GM03348 (cell line): Measurements from ENCODE around the gene PIK3CD.
"Not testable (repeated sequence)": the region's sequence is repeated elsewhere in the genome, so short reads cannot be mapped to it uniquely, and the experiment has no call there.

ENCODE experiments used
- DNase-seq: peaks from one replicate; pipeline ENCODE4 v3.0.0; 2012; ENCODE audit warnings: low spot score

Gene PIK3CD

GRCh38 chr1:9689971-9690381, 38.4 kb downstream of the PIK3CD start:
- DNase-seq, result peak; percentile 58

GRCh38 chr1:9690440-9691107, 39.0 kb downstream of the PIK3CD start:
- DNase-seq, result no peak

DNA sequence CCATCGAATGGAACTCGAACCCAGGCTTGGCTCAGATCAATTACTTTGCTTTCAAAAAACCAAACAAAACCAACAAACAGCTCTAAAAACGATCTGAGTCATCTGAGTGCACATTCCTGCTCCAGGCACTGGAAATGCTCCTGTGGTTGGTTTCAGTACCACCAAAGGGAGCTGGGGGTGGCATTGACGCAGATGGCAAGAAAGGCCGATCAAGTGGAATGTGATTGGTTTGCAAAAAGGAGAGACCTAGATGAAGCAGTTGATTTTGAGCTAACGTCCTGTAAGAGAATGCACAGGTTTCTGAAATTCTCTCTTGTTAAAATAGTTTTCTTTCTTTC, 39.5 kb downstream of the PIK3CD start:
- DNase-seq, result peak; percentile 47

DNA sequence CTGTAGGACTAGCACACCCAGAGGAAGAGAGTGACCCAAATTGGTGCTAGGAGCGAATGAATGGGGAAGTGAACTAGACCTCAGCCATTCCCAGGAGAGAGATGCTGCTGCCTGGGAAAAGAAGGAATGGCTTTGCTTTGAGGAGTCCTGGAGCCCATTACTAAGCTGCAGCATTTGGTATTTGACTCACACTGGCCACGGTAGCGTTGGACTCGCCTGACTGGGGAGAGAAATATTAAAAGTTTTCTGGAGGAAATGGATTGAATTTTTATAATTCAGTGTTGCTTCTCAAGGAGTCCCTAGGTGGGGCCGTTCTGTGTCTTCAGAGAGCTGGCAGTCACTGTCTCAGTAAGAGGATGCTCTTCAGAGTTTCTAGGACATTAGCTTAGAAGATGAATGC, 40.2 kb downstream of the PIK3CD start:
- DNase-seq, result no peak

- no peak for DNase-seq
Observed at GRCh38 chr1:9696793-9697192, 45.3 kb downstream of the PIK3CD start.

- DNase-seq, result no peak
Observed at GRCh38 chr1:9699361-9699760, 47.8 kb downstream of the PIK3CD start.

DNA sequence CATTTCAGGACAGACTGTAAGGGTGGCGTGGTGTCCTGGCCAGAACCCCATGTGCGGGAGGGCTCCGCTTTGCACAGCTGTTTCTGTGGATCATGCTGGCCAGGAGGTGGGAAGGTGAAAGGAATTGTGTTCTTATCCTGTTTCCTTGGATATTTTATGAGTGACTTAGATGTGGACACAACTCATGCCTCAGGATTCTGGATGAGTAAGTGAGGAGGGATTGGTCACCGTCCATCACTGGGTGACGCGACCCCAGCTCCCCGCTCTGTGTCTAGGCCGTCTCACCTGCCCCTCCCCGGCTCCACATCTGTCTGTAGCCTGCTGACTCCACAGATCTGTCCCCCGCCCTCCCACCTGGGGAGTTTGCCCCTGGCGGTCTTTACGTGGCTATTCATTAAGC, 48.8 kb downstream of the PIK3CD start:
- DNase-seq, result peak; percentile 80

DNA sequence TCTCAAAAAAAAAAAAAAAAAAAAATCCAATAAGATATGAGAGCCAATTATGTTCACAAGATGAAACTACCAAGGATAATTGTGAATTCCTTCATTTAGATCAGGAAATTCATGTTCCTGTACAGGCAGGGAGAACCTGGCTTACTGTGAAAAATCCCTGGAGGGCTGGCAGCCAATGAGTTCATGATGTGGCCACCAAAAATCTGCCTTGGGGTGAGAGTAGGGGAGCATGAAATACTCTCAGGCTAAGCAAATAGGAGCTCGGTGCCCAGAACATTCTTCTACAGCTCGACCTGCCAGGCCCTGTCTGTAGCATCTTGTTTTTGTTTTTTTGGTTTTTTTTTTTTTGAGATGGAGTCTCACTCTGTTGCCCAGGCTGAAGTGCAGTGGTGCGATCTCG, 50.1 kb downstream of the PIK3CD start:
- DNase-seq, result peak; percentile 46

DNA sequence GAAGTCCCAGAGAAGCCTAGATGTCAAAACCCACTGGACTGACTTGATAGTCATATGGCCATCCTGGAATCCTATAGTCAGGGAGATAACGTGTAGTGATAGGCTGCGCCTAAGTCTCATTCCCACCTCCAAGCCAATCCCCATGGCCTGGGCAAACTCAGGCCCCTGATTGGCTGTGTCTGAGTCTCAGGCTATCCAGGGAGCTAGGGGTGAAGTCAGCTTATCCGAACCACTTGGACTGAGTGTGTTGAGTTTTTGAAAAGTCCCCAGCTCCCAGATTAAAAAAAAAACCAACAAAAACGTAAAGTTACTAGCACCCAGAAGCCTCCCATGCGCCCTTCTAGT, 51.6 kb downstream of the PIK3CD start:
- no peak for DNase-seq

DNA sequence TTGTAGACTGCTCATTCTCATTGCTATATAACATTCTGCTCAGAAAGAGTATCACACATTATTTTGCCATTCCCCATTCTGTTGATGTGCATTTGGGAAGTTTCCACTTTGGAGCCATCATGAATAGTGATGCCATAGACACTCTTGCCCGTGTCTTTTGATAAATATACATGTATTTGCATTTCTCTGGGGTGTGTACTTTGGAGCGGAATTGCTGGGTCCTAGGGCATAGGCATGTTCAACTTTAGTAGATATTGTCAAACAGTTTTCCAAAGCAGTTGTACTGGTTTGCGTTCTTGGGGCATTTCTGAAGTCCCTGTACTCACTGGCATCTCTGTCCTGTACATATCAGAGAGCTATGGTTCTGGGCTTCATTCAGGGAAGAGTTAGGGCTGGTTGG, 52.1 kb downstream of the PIK3CD start:
- DNase-seq, result no peak

GRCh38 chr1:9705337-9706093, 54.0 kb downstream of the PIK3CD start:
- DNase-seq, result peak; percentile 46

DNA sequence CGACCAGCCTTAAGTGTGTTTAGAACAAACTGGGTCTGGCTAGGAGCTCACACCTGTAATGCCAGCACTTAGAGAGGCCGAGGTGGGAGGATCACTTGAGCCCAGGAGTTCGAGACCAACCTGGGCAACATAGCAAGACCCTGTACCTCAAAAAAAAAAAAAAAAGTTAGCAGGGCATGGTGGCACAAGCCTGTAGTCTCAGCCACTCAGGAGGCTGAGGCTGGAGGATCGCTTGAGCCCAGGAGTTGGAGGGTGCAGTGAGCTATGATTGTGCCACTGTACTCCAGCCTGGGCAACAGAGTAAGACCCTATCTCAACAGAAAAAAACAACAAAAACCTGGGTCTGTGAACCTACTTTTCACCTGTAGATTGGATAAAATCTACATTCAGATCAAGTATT, 54.6 kb downstream of the PIK3CD start:
- no peak for DNase-seq

DNA sequence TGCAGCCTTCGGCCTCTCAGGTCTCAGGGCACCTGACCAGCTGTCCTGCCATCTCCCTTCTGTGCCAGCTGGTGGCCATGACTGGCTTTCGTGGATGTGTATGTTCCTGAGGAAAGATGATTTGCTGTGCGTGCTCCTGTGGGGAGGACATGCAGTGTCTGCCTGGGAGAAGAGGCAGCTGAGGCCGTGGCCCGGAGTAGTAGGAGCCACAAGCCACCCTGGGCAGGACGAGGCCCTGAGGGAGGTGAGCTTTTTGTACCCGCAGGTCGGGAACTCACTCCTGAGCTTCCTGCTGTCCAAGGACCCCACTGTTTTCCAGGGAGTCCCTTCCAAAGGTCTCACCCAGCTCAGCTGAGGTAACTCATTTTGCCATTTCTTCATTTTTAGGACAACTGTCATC, 58.5 kb downstream of the PIK3CD start:
- no peak for DNase-seq

GRCh38 chr1:9711466-9712020, 60.0 kb downstream of the PIK3CD start:
- DNase-seq, result no peak

DNA sequence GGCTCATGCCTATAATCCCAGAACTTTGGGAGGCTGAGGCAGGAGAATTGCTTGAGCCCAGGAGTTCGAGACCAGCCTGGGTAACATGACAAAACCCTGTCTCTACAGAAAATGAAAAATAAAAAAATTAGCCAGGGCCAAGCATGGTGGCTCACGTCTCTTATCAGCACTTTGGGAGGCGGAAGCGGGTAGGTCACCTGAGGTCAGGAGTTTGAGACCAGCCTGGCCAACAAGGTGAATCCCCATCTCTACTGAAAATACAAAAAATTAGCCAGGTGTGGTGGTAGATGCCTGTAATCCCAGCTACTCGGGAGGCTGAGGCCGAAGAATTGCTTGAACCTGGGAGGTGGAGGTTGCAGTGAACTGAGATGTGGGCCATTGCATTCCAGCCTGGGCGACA, 61.2 kb downstream of the PIK3CD start:
- not testable (repeated sequence) for DNase-seq

- DNase-seq, result no peak
Observed at GRCh38 chr1:9714257-9714718, 62.8 kb downstream of the PIK3CD start.

GRCh38 chr1:9715536-9716226, 64.2 kb downstream of the PIK3CD start:
- no peak for DNase-seq

GRCh38 chr1:9716404-9717192, 65.1 kb downstream of the PIK3CD start:
- no peak for DNase-seq

DNA sequence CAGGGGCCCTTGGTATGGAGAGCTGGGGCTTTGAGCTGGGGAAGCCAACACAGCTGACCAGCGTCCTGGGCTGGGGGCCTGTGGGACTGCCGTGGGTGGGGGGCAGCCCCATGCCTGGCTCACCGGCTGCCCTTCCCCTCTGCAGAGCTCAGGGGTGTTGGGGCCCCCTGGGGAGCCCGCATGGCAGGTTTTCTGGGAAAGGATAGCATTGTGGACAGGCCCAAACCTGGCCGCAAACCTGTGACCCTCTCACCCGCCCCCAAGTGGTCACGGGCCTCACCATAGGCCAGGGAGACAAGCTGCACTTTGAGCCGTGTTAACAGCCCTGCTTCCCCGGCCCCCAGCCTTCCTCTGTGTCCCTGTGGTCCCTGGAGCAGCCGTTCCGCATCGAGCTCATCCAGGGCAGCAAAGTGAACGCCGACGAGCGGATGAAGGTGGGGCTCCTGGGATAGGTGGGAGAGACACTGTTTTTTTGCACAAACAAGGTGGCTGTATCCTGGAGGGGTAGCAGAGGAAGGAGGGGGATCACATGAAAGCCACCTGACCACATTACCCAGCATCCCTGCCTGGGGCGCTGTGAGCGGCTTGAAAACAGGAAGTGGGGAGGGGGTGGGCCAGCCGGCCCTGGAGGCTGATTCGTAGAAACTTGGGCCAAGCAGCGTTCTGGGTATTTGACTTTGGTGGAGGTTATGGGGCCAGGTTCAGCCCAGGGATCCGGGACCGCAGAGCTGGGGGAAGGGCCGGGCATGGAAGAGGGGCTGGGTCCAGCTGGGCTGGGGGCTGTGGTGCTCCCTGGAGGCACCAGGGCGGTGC, 65.9 kb downstream of the PIK3CD start:
- no peak for DNase-seq

GRCh38 chr1:9718006-9718680, 66.6 kb downstream of the PIK3CD start:
- DNase-seq, result no peak
